Caco-2 (cell line): ENCODE results near the gene LYRM1. TPM values are rescaled to one million over a fixed set of nuclear protein-coding genes. Genes with fewer than 3 reads are reported as not detected.
A peak's percentile ranks its signal among the peaks of the same experiment; 100 is the strongest.

ENCODE experiments used
- BruUV-seq: library from RNA; stranded (reverse); fragments of 400-500 nt; replicated peaks from 2 replicates; lab custom pipeline; 2021; lab: Mats Ljungman, UMichigan
- CTCF ChIA-PET: fragments of 300-600 bp; sonication (Branson Sonifier 250); formaldehyde crosslinking; loops from one replicate; lab custom pipeline; 2022; ENCODE audit warnings: antibody characterized with exemption; lab: Charles Lee
- POLR2A ChIA-PET: fragments of 300-600 bp; sonication (Branson Sonifier 250); formaldehyde crosslinking; loops from one replicate; lab custom pipeline; 2022; ENCODE audit warnings: antibody characterized with exemption; lab: Charles Lee
- DNase-seq, 2 experiments: peaks; one replicate each; pipeline versions ENCODE4 v3.0.0 to v3.0.0-alpha.2; 2020 to 2022
- H3K27me3 ChIP-seq: replicated peaks from 2 replicates; pipeline ENCODE4 v1.6.0; 2011; ENCODE audit warnings: low read length; ENCODE audit not compliant: control insufficient read depth, insufficient read depth
- H3K36me3 ChIP-seq: 2 replicates; pipeline ENCODE4 v1.5.1; 2011; ENCODE audit warnings: low read length; ENCODE audit not compliant: control insufficient read depth, insufficient read depth
- H3K4me1 ChIP-seq: fragments of 250-450 bp; sonication (Bioruptor Pico); 2 replicates; pipeline ENCODE4 v1.5.1; 2020; ENCODE audit warnings: mild to moderate bottlenecking
- H3K4me3 ChIP-seq: 2 replicates; pipeline ENCODE4 v1.5.1; 2011; ENCODE audit warnings: low read depth, mild to moderate bottlenecking, control low read depth, low read length
- H3K9me3 ChIP-seq: fragments of 250-450 bp; sonication (Bioruptor Pico); 2 replicates; pipeline ENCODE4 v1.5.1; 2020; ENCODE audit warnings: mild to moderate bottlenecking, moderate library complexity
- H3K27ac Mint-ChIP-seq: one replicate; pipeline ENCODE4 v1.8.0; 2022; ENCODE audit warnings: mixed read lengths; ENCODE audit not compliant: unreplicated experiment
- H3K27me3 Mint-ChIP-seq: one replicate; pipeline ENCODE4 v1.8.0; 2022; ENCODE audit warnings: mixed read lengths; ENCODE audit not compliant: insufficient read depth, unreplicated experiment
- H3K36me3 Mint-ChIP-seq: one replicate; pipeline ENCODE4 v1.8.0; 2022; ENCODE audit warnings: mild to moderate bottlenecking, mixed read lengths; ENCODE audit not compliant: insufficient read depth, unreplicated experiment
- H3K4me1 Mint-ChIP-seq: one replicate; pipeline ENCODE4 v1.8.0; 2022; ENCODE audit warnings: low read depth, mixed read lengths; ENCODE audit not compliant: unreplicated experiment
- H3K4me3 Mint-ChIP-seq: one replicate; pipeline ENCODE4 v1.8.0; 2022; ENCODE audit warnings: mild to moderate bottlenecking, moderate library complexity, mixed read lengths; ENCODE audit not compliant: unreplicated experiment
- H3K9me3 Mint-ChIP-seq: one replicate; pipeline ENCODE4 v1.8.0; 2022; ENCODE audit warnings: mixed read lengths; ENCODE audit not compliant: unreplicated experiment
- intact Hi-C: fragments of 100-400 bp; cut with micrococcal nuclease; formaldehyde crosslinking; loops from one replicate; pipeline ENCODE4 v1.10.0; 2022; ENCODE audit not compliant: unreplicated experiment
- total RNA-seq: library from RNA; stranded (reverse); gene quantifications from 2 replicates; pipeline ENCODE4 v1.2.3, GENCODE V29; 2022
- TF ChIP-seq, protein P1 (sequence below), 2 experiments: fragments of 200-600 bp in 1 of 2; IDR thresholded peaks; 1 replicate in 1 of 2; 2 replicates in 1 of 2; pipeline versions ENCODE4 v1.5.1 to v1.8.0; 2011 to 2022; ENCODE audit warnings: antibody characterized with exemption in 1 of 2, control low read depth in 1 of 2, inconsistent platforms in 1 of 2, low read depth in 1 of 2, low read length in 1 of 2, mild to moderate bottlenecking in 1 of 2, moderate library complexity in 1 of 2; ENCODE audit not compliant: insufficient read depth in 1 of 2, severe bottlenecking in 1 of 2, unreplicated experiment in 1 of 2

The LYRM1 gene
- total RNA-seq, 1 experiment from 2014 or later: 46.1 TPM

DNA sequence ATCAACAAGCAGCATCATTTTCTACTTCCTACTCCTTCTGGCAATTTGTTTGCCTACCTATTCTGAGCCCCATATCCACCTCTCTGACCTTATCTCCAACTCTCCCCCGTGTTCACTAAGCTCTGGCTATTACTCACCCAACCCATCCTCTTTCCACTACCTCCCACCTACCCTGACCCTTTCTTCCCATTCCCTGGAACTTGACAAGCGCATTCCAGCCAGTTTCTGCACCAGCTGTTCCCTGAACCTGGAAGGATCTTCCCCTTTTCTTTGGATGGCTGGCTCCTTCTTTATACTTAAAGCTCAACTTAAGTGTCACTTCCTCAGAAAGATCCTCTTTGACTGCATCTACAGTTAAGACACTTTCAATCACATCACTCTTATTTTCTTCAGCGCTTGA, 2.6 kb upstream of the LYRM1 start:
- no peaks in the 10 kb centered on the region for H3K27me3 Mint-ChIP-seq
- H3K36me3 ChIP-seq: no peaks in the 10 kb centered on the region; the same call in 1 of the 2 replicates
- TF ChIP-seq, protein P1, sequence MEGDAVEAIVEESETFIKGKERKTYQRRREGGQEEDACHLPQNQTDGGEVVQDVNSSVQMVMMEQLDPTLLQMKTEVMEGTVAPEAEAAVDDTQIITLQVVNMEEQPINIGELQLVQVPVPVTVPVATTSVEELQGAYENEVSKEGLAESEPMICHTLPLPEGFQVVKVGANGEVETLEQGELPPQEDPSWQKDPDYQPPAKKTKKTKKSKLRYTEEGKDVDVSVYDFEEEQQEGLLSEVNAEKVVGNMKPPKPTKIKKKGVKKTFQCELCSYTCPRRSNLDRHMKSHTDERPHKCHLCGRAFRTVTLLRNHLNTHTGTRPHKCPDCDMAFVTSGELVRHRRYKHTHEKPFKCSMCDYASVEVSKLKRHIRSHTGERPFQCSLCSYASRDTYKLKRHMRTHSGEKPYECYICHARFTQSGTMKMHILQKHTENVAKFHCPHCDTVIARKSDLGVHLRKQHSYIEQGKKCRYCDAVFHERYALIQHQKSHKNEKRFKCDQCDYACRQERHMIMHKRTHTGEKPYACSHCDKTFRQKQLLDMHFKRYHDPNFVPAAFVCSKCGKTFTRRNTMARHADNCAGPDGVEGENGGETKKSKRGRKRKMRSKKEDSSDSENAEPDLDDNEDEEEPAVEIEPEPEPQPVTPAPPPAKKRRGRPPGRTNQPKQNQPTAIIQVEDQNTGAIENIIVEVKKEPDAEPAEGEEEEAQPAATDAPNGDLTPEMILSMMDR (IDR thresholded peaks at IDR 0.05; ENCODE audit: insufficient read depth in 1 of 2, low read depth in 1 of 2, low read length in 1 of 2, severe bottlenecking in 1 of 2, unreplicated experiment in 1 of 2): no peak
- no TSS peak for BruUV-seq
- POLR2A ChIA-PET: interaction anchor here (0.5 kb wide), 1 partner anchor 150 kb away, joined by 5 read pairs; no protein-coding TSS in a partner anchor
- H3K4me1 Mint-ChIP-seq: peaks cover 32% of the 10 kb centered on the region
- no peaks in the 10 kb centered on the region for H3K9me3 ChIP-seq
- no peak for DNase-seq
- CTCF ChIA-PET: no interaction called here
- intact Hi-C loops: no loop called here
- H3K27ac Mint-ChIP-seq: no peak overlapping the region
- no peaks in the 10 kb centered on the region for H3K9me3 Mint-ChIP-seq
- H3K4me3 ChIP-seq: no peak overlapping the region
- no peaks in the 10 kb centered on the region for H3K27me3 ChIP-seq
- peaks cover 58% of the 10 kb centered on the region for H3K36me3 Mint-ChIP-seq
- H3K4me1 ChIP-seq: peaks cover 27% of the 10 kb centered on the region
- H3K4me3 Mint-ChIP-seq: no peak overlapping the region

DNA sequence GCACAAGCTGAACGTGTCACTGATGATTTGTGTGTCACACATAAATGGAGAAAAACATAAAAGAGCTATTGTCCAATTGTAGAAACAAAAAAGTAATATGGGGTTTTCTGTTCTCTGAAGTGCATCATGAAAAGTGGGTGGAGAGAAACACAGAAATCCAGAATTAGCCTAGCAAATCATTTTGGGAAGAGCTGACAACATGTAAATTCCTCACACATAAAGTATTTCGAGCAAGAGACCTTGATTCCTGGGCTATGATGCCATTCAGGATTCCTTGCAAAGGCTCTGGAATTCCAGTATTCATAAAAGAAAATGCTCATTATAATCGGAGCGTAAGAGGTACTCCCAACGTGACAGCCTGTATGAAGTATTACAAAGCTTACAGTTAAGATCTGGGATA, 1.5 kb upstream of the LYRM1 start:
- H3K4me1 ChIP-seq: peaks cover 38% of the 10 kb centered on the region
- peaks cover 41% of the 10 kb centered on the region for H3K4me1 Mint-ChIP-seq

DNA sequence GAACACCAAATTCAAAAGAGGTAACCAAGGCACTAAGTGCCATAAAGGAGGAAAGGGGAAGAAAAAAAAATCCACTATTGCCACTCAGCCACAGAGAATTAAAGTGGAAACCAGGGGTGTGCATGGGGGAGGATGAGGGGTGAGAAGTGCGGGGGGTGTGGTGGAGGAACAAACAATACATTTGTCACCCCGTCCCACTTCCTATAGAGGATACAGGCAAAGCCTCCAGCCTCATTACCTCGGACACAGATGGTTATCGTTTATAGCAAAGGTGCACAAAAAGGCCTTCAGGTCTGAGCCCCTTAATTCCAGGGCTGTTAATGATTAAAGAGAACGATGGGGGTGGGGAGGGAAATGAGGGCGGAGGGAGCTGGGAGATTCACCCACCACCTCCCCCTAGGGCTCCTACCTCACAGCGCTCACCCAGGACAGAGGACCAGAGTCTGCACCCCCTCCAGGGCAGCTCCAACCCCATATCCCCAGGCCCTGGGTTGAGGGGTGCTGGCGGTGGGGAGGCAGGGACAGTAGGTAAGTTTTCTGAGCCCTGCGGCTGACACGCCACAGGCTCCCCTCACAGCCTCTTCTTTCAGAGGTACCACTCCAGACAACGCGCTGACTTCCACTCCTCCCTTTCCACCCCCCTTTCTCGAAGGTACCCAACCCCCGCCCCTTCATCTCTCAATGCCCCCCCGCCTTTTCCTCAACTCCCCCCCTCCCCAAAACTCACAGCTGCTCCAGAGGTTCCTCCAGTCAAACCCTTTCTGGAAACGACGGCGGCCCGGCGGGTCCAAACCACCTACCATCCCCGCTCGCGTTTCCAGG, 883 bp upstream of the LYRM1 start:
- ChIA-PET POLR2A (interaction anchor here (0.6 to 1.9 kb wide), 8 partner anchors 10 to 93 kb away, joined by 4 to 10 read pairs (median 6); partner anchors contain the start of genes ERI2 and REXO5), CTCF (interaction anchor here (0.6 to 1.6 kb wide), 3 partner anchors 34 to 112 kb away, joined by 6 read pairs; no protein-coding TSS in a partner anchor)
- TF ChIP-seq, protein P1 (IDR thresholded peaks at IDR 0.05; ENCODE audit: insufficient read depth in 1 of 2, low read depth in 1 of 2, low read length in 1 of 2, severe bottlenecking in 1 of 2, unreplicated experiment in 1 of 2): no peak
- no peaks in the 10 kb centered on the region for H3K36me3 ChIP-seq
- Mint-ChIP-seq H3K4me1 (peaks cover 48% of the 10 kb centered on the region), H3K9me3 (no peaks in the 10 kb centered on the region), H3K36me3 (peaks cover 58% of the 10 kb centered on the region), H3K27me3 (no peaks in the 10 kb centered on the region), H3K27ac (peak overlapping the region; percentile 93), H3K4me3 (peak overlapping the region; percentile 74)
- H3K4me3 ChIP-seq: peak overlapping the region; percentile 68
- BruUV-seq: no TSS peak
- peaks cover 44% of the 10 kb centered on the region for H3K4me1 ChIP-seq
- H3K27me3 ChIP-seq: no peaks in the 10 kb centered on the region
- intact Hi-C loops: loop anchor here (1.0 to 5.0 kb wide), 4 partner anchors 39 to 183 kb away; no protein-coding TSS in a partner anchor
- peak; percentile 72 to 75 for DNase-seq
- no peaks in the 10 kb centered on the region for H3K9me3 ChIP-seq

More for the DNA sequence above, 1.5 kb upstream of the LYRM1 start:
- Mint-ChIP-seq H3K36me3 (peaks cover 54% of the 10 kb centered on the region), H3K4me3 (peak overlapping the region; percentile 74), H3K27me3 (no peaks in the 10 kb centered on the region), H3K9me3 (no peaks in the 10 kb centered on the region), H3K27ac (peak overlapping the region; percentile 93)
- ChIA-PET POLR2A (interaction anchor here (0.6 to 1.9 kb wide), 2 partner anchors 14 to 92 kb away, joined by 5 read pairs; partner anchors contain the start of genes ERI2 and REXO5), CTCF (no interaction called here)
- Histone ChIP-seq H3K36me3 (no peaks in the 10 kb centered on the region; the same call in 1 of the 2 replicates), H3K9me3 (no peaks in the 10 kb centered on the region), H3K4me3 (peak overlapping the region; percentile 68), H3K27me3 (no peaks in the 10 kb centered on the region)
- BruUV-seq: TSS peak; percentile 24
- DNase-seq: no peak
- TF ChIP-seq, protein P1 (IDR thresholded peaks at IDR 0.05; ENCODE audit: insufficient read depth in 1 of 2, low read depth in 1 of 2, low read length in 1 of 2, severe bottlenecking in 1 of 2, unreplicated experiment in 1 of 2): no peak
- intact Hi-C loops: no loop called here
